ENCODE data around the gene DIS3L2.
"Not testable (repeated sequence)": the region's sequence is repeated elsewhere in the genome, so short reads cannot be mapped to it uniquely, and the experiment has no call there.

- TF ChIP-seq EZH2 (IDR thresholded peaks at IDR 0.05; ENCODE audit: insufficient read depth, poor library complexity, severe bottlenecking); EZH2phosphoT487 (IDR thresholded peaks at IDR 0.05; ENCODE audit: insufficient read depth, low read depth): not testable (repeated sequence)
These were observed 418.4 kb downstream of the DIS3L2 start for GRCh38 chr2:232379610-232380590.
